Lung (tissue), 12 donors: ENCODE data around the gene MAGI3. TPM values are rescaled to one million over a fixed set of nuclear protein-coding genes. Genes with fewer than 3 reads are reported as not detected.

Experiments
- ATAC-seq: fragments of 200-7000 bp; cut with Tn5 transposase; one replicate; pipeline ENCODE4 v1.9.1; 2020; ENCODE audit warnings: moderate number of reproducible peaks; ENCODE audit not compliant: insufficient read depth, low FRiP score
- DNase-seq, 3 donors: peaks; one replicate each; pipeline ENCODE4 v3.0.0-alpha.2; 2013 to 2017
- H3K27ac ChIP-seq, 2 donors: one replicate each; pipeline ENCODE4 v1.5.1; 2013; ENCODE audit warnings: mild to moderate bottlenecking in 2 of 2, moderate library complexity in 2 of 2, control low read depth in 1 of 2, inconsistent platforms in 1 of 2, low read depth in 1 of 2, low read length in 1 of 2
- H3K27me3 ChIP-seq, 3 donors: one replicate each; pipeline ENCODE4 v1.5.1; 2013; ENCODE audit warnings: low read length in 2 of 3; ENCODE audit not compliant: control insufficient read depth in 3 of 3, insufficient read depth in 3 of 3
- H3K36me3 ChIP-seq, 4 donors: one replicate each; pipeline ENCODE4 v1.5.1; 2013; ENCODE audit warnings: low read length in 4 of 4, mild to moderate bottlenecking in 1 of 4, moderate library complexity in 1 of 4; ENCODE audit not compliant: control insufficient read depth in 4 of 4, insufficient read depth in 4 of 4
- H3K4me1 ChIP-seq, 5 donors: one replicate each; pipeline ENCODE4 v1.5.1; 2013; ENCODE audit warnings: low read length in 5 of 5, mild to moderate bottlenecking in 2 of 5, moderate library complexity in 1 of 5; ENCODE audit not compliant: control insufficient read depth in 5 of 5, insufficient read depth in 5 of 5
- H3K4me3 ChIP-seq: one replicate; pipeline ENCODE4 v1.5.1; 2013; ENCODE audit warnings: mild to moderate bottlenecking, control low read depth, moderate library complexity
- H3K9ac ChIP-seq, 2 donors: one replicate each; pipeline ENCODE4 v1.5.1; 2013; ENCODE audit warnings: low read length in 2 of 2, control low read depth in 1 of 2; ENCODE audit not compliant: insufficient read depth in 1 of 2
- H3K9me3 ChIP-seq, 4 donors: one replicate each; pipeline ENCODE4 v1.5.1; 2013; ENCODE audit warnings: low read length in 3 of 4, mild to moderate bottlenecking in 1 of 4, moderate library complexity in 1 of 4; ENCODE audit not compliant: control insufficient read depth in 4 of 4, insufficient read depth in 3 of 4
- WGBS, 2 donors: extraction: QIAGEN DNeasy Blood & Tissue Kit; methylation state at CpG; one replicate each; pipeline ENCODE4 v1.1.7; 2013; 5-methylcytosine and 5-hydroxymethylcytosine counted together
- polyA plus RNA-seq, 2 donors: library from polyadenylated mRNA; stranded (reverse); fragments of 200-250 nt; gene quantifications; one replicate each; pipeline ENCODE4 v1.2.1, GENCODE V29; 2013
- total RNA-seq, 2 donors: library from RNA; depleted of rRNA in 1 of 2; stranded (reverse); fragments of >200 nt in 1 of 2; gene quantifications; one replicate each; pipeline ENCODE4 v1.2.1, GENCODE V29; 2014 to 2021
- TF ChIP-seq, protein P1 (sequence below): IDR thresholded peaks from 2 replicates; pipeline ENCODE4 v1.5.1; 2012; ENCODE audit warnings: mild to moderate bottlenecking; ENCODE audit errors: control extremely low read depth, extremely low read depth
- donor health status: control.
- donor health status: control.
- donor health status: Bipolar disorder and iron deficiency.
- donor health status: healthy.
- donor health status: DM: yes; HTN: yes; CAD: no.

The MAGI3 gene
- total and polyA plus RNA-seq, 4 donors: 7.5 to 137 (median 35.5) TPM

DNA sequence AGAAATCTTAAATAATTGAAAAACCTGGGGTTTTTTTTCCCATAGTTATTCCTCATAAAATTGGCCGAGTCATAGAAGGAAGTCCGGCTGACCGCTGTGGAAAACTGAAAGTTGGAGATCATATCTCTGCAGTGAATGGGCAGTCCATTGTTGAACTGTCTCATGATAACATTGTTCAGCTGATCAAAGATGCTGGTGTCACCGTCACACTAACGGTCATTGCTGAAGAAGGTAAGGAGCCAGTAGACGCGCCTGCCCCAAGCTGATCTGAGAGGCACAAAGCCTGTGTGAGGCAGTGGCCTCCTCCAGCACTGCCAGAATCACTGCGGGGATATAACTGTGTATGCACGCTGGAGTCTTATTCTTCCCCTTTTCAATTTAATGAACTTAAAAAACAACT, 268.7 kb downstream of the MAGI3 start:
- TF ChIP-seq, protein P1, sequence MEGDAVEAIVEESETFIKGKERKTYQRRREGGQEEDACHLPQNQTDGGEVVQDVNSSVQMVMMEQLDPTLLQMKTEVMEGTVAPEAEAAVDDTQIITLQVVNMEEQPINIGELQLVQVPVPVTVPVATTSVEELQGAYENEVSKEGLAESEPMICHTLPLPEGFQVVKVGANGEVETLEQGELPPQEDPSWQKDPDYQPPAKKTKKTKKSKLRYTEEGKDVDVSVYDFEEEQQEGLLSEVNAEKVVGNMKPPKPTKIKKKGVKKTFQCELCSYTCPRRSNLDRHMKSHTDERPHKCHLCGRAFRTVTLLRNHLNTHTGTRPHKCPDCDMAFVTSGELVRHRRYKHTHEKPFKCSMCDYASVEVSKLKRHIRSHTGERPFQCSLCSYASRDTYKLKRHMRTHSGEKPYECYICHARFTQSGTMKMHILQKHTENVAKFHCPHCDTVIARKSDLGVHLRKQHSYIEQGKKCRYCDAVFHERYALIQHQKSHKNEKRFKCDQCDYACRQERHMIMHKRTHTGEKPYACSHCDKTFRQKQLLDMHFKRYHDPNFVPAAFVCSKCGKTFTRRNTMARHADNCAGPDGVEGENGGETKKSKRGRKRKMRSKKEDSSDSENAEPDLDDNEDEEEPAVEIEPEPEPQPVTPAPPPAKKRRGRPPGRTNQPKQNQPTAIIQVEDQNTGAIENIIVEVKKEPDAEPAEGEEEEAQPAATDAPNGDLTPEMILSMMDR: no peak
- 75 to 84% methylated on average over 9 of the region's 9 CpGs for WGBS, 2 donors
- ATAC-seq: no peak
- no peak for DNase-seq
- H3K27ac ChIP-seq: no peak overlapping the region
- peaks cover 0 to 8% (median 0%) of the 10 kb centered on the region in 5 donors for H3K4me1 ChIP-seq
- H3K4me3 ChIP-seq: no peak overlapping the region
- no peaks in the 10 kb centered on the region for H3K9me3 ChIP-seq
- H3K27me3 ChIP-seq: no peaks in the 10 kb centered on the region
- H3K36me3 ChIP-seq: peaks cover 0 to 2% (median 0%) of the 10 kb centered on the region in 4 donors
- H3K9ac ChIP-seq: no peak overlapping the region

DNA sequence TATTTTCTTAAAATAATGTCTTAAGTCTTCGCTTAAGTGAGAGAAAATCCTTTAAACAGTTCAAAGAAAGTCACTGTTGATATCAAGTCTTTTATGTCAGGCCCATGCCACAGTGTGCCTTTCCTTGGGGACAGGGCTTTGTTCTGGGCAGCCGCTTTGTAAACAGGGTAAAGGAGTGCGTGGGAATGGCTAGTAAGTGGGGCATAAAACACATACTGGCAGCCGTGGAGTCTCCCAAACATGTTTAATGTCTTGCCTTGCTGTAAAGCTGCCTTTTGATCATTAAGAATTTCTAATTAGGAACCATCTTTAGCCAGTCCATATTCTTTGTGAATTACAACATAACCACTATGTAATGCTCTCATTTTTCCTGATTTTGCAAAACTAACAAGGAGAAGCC, 269.2 kb downstream of the MAGI3 start:
- TF ChIP-seq, protein P1: no peak
- Histone ChIP-seq H3K4me3 (no peak overlapping the region), H3K4me1 (peaks cover 0 to 8% (median 0%) of the 10 kb centered on the region in 5 donors), H3K9me3 (no peaks in the 10 kb centered on the region), H3K36me3 (peaks cover 0 to 2% (median 0%) of the 10 kb centered on the region in 4 donors), H3K9ac (no peak overlapping the region), H3K27ac (no peak overlapping the region), H3K27me3 (no peaks in the 10 kb centered on the region)
- no peak for ATAC-seq
- WGBS, 2 donors: 84% methylated on average over 4 of the region's 4 CpGs
- no peak for DNase-seq

DNA sequence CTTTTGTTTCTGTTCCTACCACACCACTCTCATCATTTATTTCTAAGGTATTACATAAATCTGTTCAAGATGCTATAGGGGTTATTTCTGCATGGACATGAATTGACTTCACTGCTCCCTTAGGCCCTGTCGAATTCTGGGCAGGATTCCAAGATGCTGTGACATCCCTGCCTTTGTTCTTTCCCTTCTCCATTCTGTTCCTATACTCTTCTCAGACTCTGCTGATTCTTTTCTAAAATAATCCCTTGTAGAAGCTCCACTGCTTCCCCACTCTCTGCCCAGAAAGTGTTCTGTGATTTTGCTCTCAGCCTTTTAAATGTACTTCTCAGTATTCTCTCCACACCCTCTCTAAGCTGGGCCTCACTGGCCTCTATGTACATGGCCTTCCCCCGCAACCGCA, 269.8 kb downstream of the MAGI3 start:
- Histone ChIP-seq H3K36me3 (peaks cover 0 to 2% (median 0%) of the 10 kb centered on the region in 4 donors), H3K27me3 (no peaks in the 10 kb centered on the region), H3K4me3 (no peak overlapping the region), H3K9me3 (no peaks in the 10 kb centered on the region), H3K27ac (no peak overlapping the region), H3K9ac (no peak overlapping the region), H3K4me1 (peaks cover 0 to 8% (median 0%) of the 10 kb centered on the region in 5 donors)
- peak in 1 of 3 donors; percentile 29 for DNase-seq
- ATAC-seq: no peak
- WGBS, 2 donors: 68 to 71% methylated on average over 3 of the region's 3 CpGs
- TF ChIP-seq, protein P1: no peak

DNA sequence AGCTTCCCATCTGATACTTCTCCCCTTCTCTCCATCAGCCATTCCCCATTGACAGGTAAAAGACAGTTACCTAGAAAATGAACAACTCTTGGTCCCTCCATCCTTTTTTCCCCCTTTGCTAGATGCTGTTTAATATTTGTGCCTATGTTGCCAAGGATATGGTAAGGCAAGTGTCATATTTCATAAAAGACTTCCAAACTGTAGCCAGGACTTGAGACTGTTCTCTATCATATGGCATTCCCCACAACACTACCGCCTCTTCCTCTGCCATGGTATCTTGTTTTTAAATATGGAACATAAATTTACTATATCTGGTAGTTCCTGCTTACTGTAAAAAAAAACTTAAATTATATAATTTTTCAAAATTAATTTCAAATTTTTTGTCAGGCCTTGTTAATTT, 271.8 kb downstream of the MAGI3 start:
- Histone ChIP-seq H3K27ac (no peak overlapping the region), H3K9me3 (no peaks in the 10 kb centered on the region), H3K27me3 (no peaks in the 10 kb centered on the region), H3K4me3 (no peak overlapping the region), H3K4me1 (peaks cover 0 to 7% (median 0%) of the 10 kb centered on the region in 5 donors), H3K36me3 (peaks cover 0 to 8% (median 2%) of the 10 kb centered on the region in 4 donors), H3K9ac (no peak overlapping the region)
- no peak for DNase-seq
- TF ChIP-seq, protein P1: no peak
- 91 to 98% methylated on average over 1 of the region's 1 CpG for WGBS, 2 donors
- no peak for ATAC-seq
